Natural killer cell (primary cell): ENCODE results near the gene ZNF487. TPM values are rescaled to one million over a fixed set of nuclear protein-coding genes. Genes with fewer than 3 reads are reported as not detected.
A peak's percentile ranks its signal among the peaks of the same experiment; 100 is the strongest.

Source experiments
- ATAC-seq, 3 donors: fragments of 150-1000 bp in 2 of 3; fragments of 200-7000 bp in 1 of 3; cut with Tn5 transposase; 1 replicate in 1 of 3; 2 replicates in 2 of 3; pipeline ENCODE4 v1.10.0; 2021; ENCODE audit warnings: mild to moderate bottlenecking in 2 of 3, moderate library complexity in 2 of 3
- DNase-seq, 2 donors: peaks; one replicate each; pipeline versions ENCODE4 v3.0.0 to v3.0.0-alpha.2; 2013 to 2021; ENCODE audit warnings: mixed read lengths in 1 of 2
- H3K27ac ChIP-seq: one replicate; pipeline ENCODE4 v1.5.1; 2013; ENCODE audit warnings: mild to moderate bottlenecking, low read length
- H3K27me3 ChIP-seq: one replicate; pipeline ENCODE4 v1.6.1; 2013; ENCODE audit warnings: low read length; ENCODE audit not compliant: control insufficient read depth, insufficient read depth
- H3K36me3 ChIP-seq: one replicate; pipeline ENCODE4 v1.6.1; 2013; ENCODE audit warnings: low read length; ENCODE audit not compliant: control insufficient read depth, insufficient read depth
- H3K4me1 ChIP-seq: one replicate; pipeline ENCODE4 v1.6.1; 2013; ENCODE audit warnings: low read length; ENCODE audit not compliant: control insufficient read depth, insufficient read depth
- H3K4me3 ChIP-seq: one replicate; pipeline ENCODE4 v1.5.1; 2013; ENCODE audit warnings: low read length
- H3K9me3 ChIP-seq: one replicate; pipeline ENCODE4 v1.6.1; 2013; ENCODE audit warnings: low read length; ENCODE audit not compliant: control insufficient read depth, insufficient read depth
- H3K27ac Mint-ChIP-seq, 2 donors: one replicate each; pipeline ENCODE4 v1.8.0; 2022; ENCODE audit warnings: mild to moderate bottlenecking in 2 of 2, mixed read lengths in 2 of 2, moderate library complexity in 1 of 2
- H3K27me3 Mint-ChIP-seq, 2 donors: one replicate each; pipeline ENCODE4 v1.8.0; 2022; ENCODE audit warnings: low read depth in 2 of 2, mixed read lengths in 2 of 2
- H3K36me3 Mint-ChIP-seq: one replicate; pipeline ENCODE4 v1.8.0; 2022; ENCODE audit warnings: mixed read lengths
- H3K4me1 Mint-ChIP-seq, 2 donors: one replicate each; pipeline ENCODE4 v1.8.0; 2022; ENCODE audit warnings: mixed read lengths in 2 of 2
- H3K4me3 Mint-ChIP-seq: one replicate; pipeline ENCODE4 v1.8.0; 2022; ENCODE audit warnings: mild to moderate bottlenecking, moderate library complexity, mixed read lengths
- H3K9me3 Mint-ChIP-seq, 2 donors: one replicate each; pipeline ENCODE4 v1.8.0; 2022; ENCODE audit warnings: mixed read lengths in 2 of 2
- CTCF ChIP-seq: fragments of 200-600 bp; IDR thresholded peaks from one replicate; pipeline ENCODE4 v1.8.0; 2022; ENCODE audit warnings: antibody characterized with exemption
- WGBS: methylation state at CpG from one replicate; pipeline ENCODE4 v1.1.7; 2013; ENCODE audit warnings: missing lambda C conversion rate; ENCODE audit not compliant: insufficient coverage; 5-methylcytosine and 5-hydroxymethylcytosine counted together
- intact Hi-C: fragments of 100-400 bp; cut with micrococcal nuclease; formaldehyde crosslinking; loops from one replicate; pipeline ENCODE4 v1.14.2; 2022
- total RNA-seq, 4 donors: library from RNA; stranded (reverse); fragments of 120-200 nt in 1 of 4; gene quantifications; one replicate each; pipeline versions ENCODE4 v1.2.3 to v1.2.4, GENCODE V29; 2013 to 2022

Gene ZNF487
- total RNA-seq, 3 donors from 2014 or later (not counting 1 experiment from before 2014, with no cell fraction given), result 19.1 to 30.8 (median 22.8) TPM

- H3K4me3 Mint-ChIP-seq, result peak overlapping the region; percentile 93
- peak overlapping the region; percentile 98 to 99 for H3K27ac Mint-ChIP-seq
- peaks cover 51% of the 10 kb centered on the region for H3K4me1 ChIP-seq
- 20% methylated on average over 57 of the region's 71 CpGs for WGBS
- DNase-seq, result peak; percentile 56 to 85
- peaks cover 17% of the 10 kb centered on the region for H3K36me3 Mint-ChIP-seq
- H3K9me3 Mint-ChIP-seq, result no peaks in the 10 kb centered on the region
- no peak for TF ChIP-seq CTCF
- H3K27me3 ChIP-seq, result no peaks in the 10 kb centered on the region
- peak; percentile 67 to 75 (median 70) for ATAC-seq
- H3K27ac ChIP-seq, result peak overlapping the region; percentile 85
- intact Hi-C loops, result loop anchor here (2.0 kb wide), 1 partner anchor 915 kb away; no protein-coding TSS in a partner anchor
- H3K4me1 Mint-ChIP-seq, result peaks cover 72 to 73% of the 10 kb centered on the region in 2 donors
- H3K4me3 ChIP-seq, result peak overlapping the region; percentile 57
- H3K27me3 Mint-ChIP-seq, result no peaks in the 10 kb centered on the region
- no peaks in the 10 kb centered on the region for H3K9me3 ChIP-seq
- peaks cover 40% of the 10 kb centered on the region for H3K36me3 ChIP-seq
Measured at GRCh38 chr10:43396061-43396927, 40.6 kb upstream of the ZNF487 start.

GRCh38 chr10:43396928-43397624 is 39.8 kb upstream of the ZNF487 start:
- ATAC-seq (peak; percentile 65 to 84 (median 75)), DNase-seq (peak; percentile 70 to 86)
- 0% methylated on average over 70 of the region's 70 CpGs for WGBS
- peaks cover 17% of the 10 kb centered on the region for H3K36me3 Mint-ChIP-seq
- Histone ChIP-seq H3K9me3 (no peaks in the 10 kb centered on the region), H3K4me3 (peak overlapping the region; percentile 57), H3K27ac (peak overlapping the region; percentile 85), H3K4me1 (peaks cover 56% of the 10 kb centered on the region), H3K27me3 (no peaks in the 10 kb centered on the region), H3K36me3 (peaks cover 34% of the 10 kb centered on the region)
- TF ChIP-seq CTCF, result no peak
- H3K4me3 Mint-ChIP-seq, result peak overlapping the region; percentile 97
- intact Hi-C loops, result loop anchor here (2.0 kb wide), 1 partner anchor 914 kb away; no protein-coding TSS in a partner anchor
- peak overlapping the region; percentile 98 to 99 for H3K27ac Mint-ChIP-seq
- H3K9me3 Mint-ChIP-seq, result no peaks in the 10 kb centered on the region
- no peaks in the 10 kb centered on the region for H3K27me3 Mint-ChIP-seq
- H3K4me1 Mint-ChIP-seq, result peaks cover 74 to 75% of the 10 kb centered on the region in 2 donors

- Histone ChIP-seq H3K27me3 (no peaks in the 10 kb centered on the region), H3K4me3 (no peak overlapping the region), H3K36me3 (peaks cover 25% of the 10 kb centered on the region), H3K27ac (peak overlapping the region; percentile 34), H3K4me1 (peaks cover 66% of the 10 kb centered on the region), H3K9me3 (no peaks in the 10 kb centered on the region)
- no peak for DNase-seq
- Mint-ChIP-seq H3K4me1 (peaks cover 77% of the 10 kb centered on the region in 2 donors), H3K27me3 (no peaks in the 10 kb centered on the region), H3K36me3 (peaks cover 2% of the 10 kb centered on the region), H3K27ac (peak overlapping the region; percentile 98 to 99), H3K4me3 (no peak overlapping the region), H3K9me3 (no peaks in the 10 kb centered on the region)
- 33% methylated on average over 1 of the region's 2 CpGs for WGBS
- TF ChIP-seq CTCF, result no peak
- intact Hi-C loops, result no loop called here
- ATAC-seq, result no peak
Measured at GRCh38 chr10:43398939-43399319, 38.0 kb upstream of the ZNF487 start.
